NCI-H82 treated with DMSO at 0.1 percent for 48 hours (cell line): ENCODE data around the gene FBF1.
"Not testable (repeated sequence)": the region's sequence is repeated elsewhere in the genome, so short reads cannot be mapped to it uniquely, and the experiment has no call there.

ENCODE experiments used
- DNase-seq: peaks from one replicate; lab custom pipeline; 2025; ENCODE audit not compliant: unreplicated experiment; lab: John Stamatoyannopoulos, UW

The FBF1 gene

DNA sequence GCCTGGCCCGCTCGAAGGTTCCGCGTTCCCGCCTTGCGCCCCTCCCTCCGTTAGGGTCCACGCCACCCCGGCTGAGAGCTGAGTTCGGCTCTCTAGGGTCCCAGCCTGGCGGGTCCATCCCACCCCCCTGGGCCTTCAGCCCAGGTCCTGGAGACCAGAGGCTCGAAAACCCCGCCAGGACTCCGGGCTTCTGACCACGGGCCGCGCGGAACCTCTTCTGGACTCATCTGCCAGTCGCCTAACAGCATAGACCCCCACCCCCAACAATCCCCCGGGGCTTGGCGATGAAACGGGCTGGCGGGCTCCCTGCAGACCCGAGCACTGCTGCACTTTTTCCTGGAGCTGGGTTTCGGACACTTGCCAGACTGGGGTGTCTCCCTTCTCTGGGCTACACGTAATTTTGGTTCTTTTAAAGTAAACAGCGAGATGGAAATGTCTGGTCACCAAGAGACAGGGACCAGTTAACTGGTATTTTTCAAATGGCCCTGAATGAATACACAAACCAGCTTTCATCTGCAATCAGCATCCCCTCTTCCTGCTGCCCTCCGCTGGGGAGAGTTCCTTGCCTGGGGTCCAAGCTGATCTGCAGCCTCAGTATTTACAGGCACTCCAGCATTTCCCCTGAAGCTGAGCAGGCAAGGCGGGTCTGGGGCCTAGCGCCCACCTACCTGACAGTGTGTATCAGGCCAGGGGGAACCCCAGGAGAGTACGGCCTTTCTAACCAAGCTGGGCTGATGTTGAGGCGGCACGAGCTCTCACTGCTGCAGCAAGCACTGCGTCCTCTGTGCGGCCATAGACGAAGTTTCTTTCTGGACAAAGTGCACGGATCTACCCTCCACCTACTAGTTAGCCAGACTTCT is 43.5 kb downstream of the FBF1 start:
- DNase-seq, result no peak

DNA sequence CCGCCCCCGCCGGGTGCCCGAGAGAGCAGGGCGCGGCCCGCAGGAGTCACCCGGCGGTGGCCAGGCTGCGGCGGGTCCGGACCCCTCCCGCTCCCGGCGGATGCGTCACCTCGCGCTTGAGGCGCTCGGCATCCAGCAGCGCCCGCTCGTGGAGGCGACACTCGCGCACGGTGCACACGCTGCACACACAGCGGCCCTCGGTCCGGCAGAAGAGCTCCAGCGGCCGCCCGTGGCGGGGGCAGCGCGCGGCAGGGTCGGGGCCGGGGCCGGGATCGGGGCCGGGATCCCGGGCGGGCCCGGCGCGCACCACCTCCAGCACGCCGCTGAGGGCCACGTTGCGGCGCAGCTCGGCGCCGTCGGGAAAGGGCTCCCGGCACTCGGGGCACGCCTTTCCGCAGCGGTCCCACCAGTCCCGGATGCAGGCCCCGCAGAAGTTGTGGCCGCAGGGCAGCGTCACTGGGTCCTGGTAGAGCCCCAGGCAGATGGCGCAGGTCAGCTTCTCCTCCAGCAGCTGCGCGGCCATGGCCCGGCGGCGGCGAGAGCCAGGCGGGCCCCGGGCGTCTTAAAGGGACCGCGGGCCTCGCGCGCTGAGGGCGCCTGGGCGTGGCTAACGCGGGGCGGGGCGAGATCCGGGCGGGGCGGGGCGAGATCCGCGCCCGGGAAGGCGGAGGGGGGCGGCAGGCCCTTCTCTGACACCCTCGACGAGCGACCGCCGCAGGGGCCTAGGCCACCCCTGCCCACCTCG is 44.3 kb downstream of the FBF1 start, which contains the start of gene TRIM65:
Gene TRIM65, minus strand, starts transcription at position 537 of the 745 bp plus-strand sequence. Its CDS starts 14 bp downstream, at position 523.
- DNase-seq, result peak; percentile 20

DNA sequence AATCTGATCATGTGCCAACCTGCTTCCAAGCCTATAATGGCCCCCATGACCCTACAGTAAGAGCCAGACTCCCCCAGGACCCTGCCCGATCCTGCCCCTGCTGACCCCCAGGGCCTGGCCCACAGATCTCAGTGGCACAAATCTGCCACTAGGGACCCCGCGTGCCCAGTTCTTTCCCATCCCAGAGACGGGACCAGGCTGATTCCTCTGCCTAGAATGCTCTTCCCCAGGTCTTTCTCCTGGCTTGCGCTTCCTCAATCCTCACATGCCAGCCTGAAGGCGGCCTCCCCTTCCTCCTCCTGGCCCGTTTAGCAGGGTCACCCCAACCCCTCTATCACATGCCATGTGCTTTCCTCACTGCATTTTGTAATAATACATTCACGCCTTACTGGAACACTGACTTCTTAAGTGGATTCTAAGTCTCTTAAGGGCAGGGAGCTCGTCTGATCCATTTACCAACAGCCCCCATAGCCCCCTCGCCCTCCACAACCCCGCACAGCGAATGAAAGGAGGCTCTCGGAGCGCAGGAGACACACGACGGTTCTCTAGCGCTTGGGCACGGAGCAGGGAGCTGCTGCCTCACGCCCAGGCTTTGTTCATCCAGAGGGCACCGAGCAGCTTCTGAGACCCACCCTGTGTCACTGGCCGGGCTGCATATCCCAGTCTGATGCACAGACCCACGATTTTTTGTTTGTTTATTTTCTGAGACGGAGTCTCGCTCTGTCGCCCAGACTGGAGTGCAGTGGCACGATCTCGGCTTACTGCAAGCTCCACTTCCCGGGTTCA is 45.3 kb downstream of the FBF1 start:
- no peak for DNase-seq

DNA sequence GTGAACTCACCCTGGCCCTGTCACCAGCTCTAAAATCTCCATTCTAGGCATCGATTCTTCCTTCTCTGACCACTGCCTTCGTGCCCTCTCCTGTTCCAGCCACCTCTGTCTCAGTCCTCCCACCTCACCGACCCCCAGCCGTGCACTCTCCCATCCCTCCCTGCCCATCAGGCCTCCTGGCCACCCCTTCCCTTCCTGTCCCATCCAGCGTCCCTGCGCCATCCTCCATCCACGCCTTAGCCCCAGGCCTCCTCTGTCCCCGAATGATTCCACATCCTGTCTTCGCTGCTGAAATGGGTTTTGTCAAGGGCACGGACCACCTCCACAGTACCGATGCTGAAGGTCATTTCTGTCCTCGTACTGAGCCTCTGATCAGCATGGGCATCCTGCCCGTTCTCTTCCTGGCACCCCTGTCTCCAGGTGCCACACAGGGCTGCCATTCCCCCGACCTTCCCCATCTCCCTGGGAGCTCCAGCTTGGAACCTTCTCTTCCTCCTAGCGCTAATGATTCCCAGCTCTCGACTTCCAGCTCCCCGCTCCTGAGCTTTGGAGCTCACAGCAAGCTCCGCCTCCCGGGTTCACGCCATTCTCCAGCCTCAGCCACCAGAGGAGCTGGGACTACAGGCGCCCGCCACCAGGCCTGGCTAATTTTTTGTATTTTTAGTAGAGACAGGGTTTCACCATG is 46.7 kb downstream of the FBF1 start:
- DNase-seq, result no peak

DNA sequence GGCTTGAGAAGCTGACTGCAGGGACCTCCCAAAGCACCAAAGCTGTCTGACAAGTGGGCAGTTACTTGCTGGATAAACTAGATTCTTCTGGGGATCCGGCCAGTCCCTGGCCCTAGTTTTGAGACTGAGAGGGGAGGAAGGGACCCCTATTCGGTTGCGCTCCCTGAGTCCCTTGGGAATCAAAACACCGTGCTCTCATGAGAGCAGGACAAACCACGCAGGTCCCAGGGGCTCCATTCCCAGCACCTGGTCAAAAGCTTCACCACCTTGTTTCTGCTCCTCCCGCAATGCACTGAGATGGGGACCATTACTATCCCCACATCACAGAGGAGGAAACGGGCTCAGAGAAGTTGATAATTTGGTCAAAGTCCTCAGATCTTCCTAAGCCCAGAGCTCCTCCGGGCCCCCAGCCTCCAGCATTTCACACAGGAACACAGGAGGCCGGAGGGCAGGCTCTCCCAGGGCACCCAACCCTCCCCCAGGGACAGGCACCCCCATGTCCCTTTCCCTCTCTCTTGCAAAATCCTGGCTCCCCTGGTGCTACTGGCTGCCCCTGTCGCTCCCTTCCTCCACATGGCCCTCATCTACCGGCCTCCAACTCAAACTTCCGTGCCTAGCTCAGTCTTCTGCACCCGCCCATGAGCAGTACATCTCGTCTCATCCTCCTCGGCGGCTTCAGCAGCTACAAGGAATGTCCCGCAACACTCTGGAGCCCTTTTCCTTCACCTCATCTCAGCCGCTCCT is 47.4 kb downstream of the FBF1 start:
- DNase-seq, result no peak

DNA sequence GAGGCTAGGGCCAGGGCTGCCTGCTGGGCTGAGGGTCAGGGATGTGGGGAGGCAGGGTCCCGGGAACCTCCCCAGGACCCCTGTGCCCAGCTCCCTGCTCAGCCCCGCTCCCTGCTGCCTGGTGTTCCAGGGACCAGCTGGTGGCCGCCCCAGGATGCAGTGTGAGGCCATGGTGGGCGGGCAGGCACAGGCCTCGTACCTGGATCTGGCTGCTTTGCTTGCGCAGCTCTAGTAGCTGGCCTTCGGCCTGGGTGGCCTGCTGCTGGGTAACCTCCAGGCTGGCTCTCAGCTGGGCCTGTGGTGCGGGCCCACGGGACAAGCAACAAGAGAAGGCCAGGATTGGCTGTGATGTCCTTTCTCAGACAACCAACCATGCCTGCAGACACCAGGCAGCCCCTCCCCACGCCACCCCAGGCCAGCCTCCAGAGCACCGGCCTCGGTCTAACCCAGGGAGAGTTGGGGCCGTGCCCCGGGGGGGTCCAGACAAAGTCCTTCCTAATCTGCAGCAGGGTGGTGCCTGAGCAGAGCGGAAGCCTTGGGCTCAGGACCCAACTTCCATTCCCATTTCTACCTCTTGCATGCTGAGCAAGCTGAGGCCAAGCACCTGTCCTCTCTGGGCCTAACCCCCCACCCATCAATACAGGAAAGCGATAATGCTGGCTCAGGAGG is 48.2 kb downstream of the FBF1 start:
- no peak for DNase-seq

GRCh38 chr17:75891605-75892555 is 49.0 kb downstream of the FBF1 start:
- no peak for DNase-seq

DNA sequence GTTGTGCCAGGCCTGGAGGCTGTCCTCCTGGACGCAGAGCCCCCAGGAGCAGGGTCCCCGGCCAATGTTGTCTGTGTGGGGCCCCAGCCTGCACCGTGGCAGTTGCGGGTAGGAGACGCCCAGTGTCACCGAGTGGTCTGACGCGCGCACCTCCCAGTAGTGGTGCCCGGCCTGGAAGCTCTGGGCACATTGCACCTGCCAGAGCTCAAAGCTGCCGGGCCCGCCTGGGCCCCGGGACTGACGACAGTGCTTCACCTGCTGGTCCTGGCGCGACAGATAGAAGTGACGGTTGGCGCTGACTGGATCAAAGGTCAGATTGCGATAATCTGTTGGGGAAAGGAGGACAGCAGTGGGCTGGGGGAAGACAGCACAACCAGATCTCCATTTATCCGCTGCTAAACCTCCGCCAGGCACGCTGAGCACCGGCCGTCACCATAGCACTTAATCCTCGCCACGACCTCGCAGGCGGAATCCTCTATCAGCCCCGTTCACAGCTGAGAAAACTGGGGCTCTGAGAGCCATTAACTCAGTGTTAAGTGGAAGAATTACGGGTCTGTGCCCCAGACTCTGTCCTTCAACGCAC is 49.7 kb downstream of the FBF1 start:
- peak; percentile 52 for DNase-seq

DNA sequence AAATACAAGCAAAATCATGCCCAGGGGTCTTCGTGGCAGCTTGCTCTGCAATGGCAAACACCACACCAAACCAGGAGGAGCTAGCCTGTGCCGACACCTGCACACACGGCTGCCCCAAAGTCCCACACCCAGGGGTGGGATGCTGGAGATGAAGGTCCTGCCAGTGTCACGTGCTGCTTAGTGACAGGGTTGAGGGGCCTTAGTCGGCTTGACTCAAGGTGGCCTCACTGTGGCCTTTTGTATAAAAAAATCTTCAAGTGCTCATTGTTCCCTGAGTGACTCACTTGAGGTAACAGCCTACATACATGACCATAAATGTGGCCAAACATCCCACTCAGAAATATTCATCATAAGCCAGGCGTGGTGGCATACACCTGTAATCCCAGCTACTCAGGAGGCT is 51.4 kb downstream of the FBF1 start:
- no peak for DNase-seq

- no peak for DNase-seq
These were observed 52.4 kb downstream of the FBF1 start for GRCh38 chr17:75888484-75888883.

- not testable (repeated sequence) for DNase-seq
These were observed 55.0 kb downstream of the FBF1 start for GRCh38 chr17:75885860-75886259.

DNA sequence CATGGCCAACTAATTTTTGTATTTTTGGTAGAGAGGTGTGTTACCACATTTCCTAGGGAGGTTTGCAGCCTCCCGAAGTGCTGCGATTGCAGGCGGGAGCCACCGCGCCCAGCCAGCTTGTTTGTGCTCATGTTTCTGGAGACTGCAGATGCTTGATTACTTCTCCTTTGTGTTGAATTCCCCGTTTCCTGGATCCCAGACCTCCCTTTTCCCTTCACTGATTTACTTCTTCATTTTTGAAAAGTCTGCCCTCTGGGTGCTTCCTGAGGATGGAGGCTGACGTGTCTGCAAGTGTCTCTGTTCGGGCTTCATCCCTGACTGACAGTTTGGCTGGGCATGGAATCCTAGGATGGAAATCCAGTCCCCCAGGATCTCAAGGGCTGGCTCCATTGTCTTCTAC is 55.4 kb downstream of the FBF1 start:
- DNase-seq, result no peak

DNA sequence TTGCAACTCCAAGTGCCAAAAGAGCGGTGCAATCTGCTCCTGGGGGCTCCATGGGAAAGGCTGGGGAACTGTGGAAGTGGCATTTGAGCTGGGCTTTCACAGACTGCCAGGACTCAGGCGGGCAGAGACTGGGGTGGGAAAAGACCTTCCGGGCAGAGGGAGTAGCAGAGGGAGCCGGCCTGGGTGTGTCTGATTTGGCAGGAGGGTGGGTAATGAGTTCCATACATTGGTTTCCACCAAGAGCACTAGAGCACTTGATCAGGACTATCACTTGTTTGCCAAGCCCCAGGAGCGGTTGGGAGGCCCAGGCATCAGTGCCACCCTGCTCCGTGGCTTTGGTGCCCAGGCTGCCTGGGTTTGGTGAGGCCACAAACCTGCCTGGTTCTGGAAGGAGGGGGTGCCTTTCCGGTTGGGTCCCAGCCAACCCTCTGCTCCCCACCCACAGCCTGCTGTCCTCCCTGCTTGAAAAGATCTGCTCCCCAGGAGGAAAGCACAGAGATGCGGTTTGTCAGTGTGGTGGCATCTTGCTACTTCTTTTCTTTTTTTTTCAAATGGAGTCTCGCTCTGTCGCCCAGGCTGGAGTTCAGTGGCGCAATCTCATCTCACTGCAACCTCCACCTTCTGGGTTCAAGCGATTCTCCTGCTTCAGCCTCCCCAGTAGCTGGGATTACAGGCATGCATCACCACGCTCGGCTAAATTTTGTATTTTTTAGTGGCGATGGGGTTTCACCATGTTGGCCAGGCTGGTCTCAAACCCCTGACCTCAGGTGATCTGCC is 59.0 kb downstream of the FBF1 start:
- no peak for DNase-seq

DNA sequence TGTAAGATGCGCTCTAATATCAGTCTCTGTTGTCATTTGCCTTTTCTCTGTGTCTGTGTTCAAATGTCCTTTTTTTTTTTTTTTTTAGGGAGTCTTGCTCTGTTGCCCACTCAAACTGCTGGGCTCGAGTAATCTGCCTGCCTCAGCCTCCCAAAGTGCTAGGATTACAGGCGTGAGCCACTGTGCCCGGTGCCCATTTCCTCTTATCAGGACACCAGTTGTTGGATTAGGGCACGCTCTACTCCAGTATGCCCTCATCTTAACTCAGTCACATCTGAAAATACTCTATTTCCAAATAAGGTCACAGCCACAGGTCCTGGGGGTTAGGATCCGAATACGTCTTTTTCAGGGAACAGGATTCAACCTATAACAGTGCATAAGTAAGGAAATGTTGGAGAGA is 60.6 kb downstream of the FBF1 start:
- no peak for DNase-seq

GRCh38 chr17:75878174-75878998 is 62.5 kb downstream of the FBF1 start, which contains the start of gene TRIM47:
Gene TRIM47 (minus strand): TSS chr17:75878581. CDS start chr17:75878548, 33 bp downstream.
- DNase-seq, result no peak

DNA sequence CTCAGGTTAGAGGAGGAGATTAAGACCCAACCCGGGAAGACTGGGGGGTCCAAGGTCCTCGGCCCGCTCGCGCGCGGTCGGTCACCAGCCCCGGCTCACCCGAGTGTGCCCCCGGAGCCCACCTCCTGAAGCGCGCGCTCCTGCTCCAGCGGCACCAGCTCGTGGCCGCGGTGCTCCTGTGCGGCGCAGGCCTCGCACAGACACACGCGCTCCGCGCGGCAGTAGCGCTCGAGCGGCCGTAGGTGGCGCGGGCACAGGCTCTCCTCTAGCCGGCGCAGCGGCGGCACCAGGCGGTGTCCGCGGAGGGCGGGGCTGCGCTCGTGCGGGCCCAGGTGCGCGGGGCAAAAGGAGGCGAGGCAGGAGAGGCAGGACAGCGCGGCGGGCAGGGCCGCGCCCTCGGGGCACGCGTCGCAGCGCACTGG is 63.1 kb downstream of the FBF1 start:
- peak; percentile 30 for DNase-seq
